Stimulated activated naive B cell treated with anti-CD40 and anti-IgM and Interleukin-4, amounts not matched to agents 10 μg/mL and 1 μg/mL and 100 μg/mL, for 72 hours (primary cell): ENCODE results near the gene GARIN3.
"Not testable (repeated sequence)": the region's sequence is repeated elsewhere in the genome, so short reads cannot be mapped to it uniquely, and the experiment has no call there.

ENCODE experiments used
- ATAC-seq, 2 donors: fragments of 150-1000 bp; cut with Tn5 transposase; replicated peaks; 2 replicates each; pipeline ENCODE4 v1.10.0; 2021; ENCODE audit warnings: moderate library complexity in 1 of 2
- DNase-seq: peaks from one replicate; pipeline ENCODE4 v3.0.0; 2021
- H3K27ac Mint-ChIP-seq: one replicate; pipeline ENCODE4 v1.8.0; 2022; ENCODE audit warnings: mild to moderate bottlenecking, mixed read lengths
- H3K27me3 Mint-ChIP-seq, 2 donors: one replicate each; pipeline ENCODE4 v1.8.0; 2022; ENCODE audit warnings: mixed read lengths in 2 of 2
- H3K36me3 Mint-ChIP-seq, 2 donors: one replicate each; pipeline ENCODE4 v1.8.0; 2022; ENCODE audit warnings: mixed read lengths in 2 of 2, mild to moderate bottlenecking in 1 of 2
- H3K4me1 Mint-ChIP-seq, 2 donors: one replicate each; pipeline ENCODE4 v1.8.0; 2022; ENCODE audit warnings: mixed read lengths in 2 of 2, mild to moderate bottlenecking in 1 of 2
- H3K4me3 Mint-ChIP-seq, 2 donors: one replicate each; pipeline ENCODE4 v1.8.0; 2022; ENCODE audit warnings: mild to moderate bottlenecking in 2 of 2, mixed read lengths in 2 of 2, moderate library complexity in 1 of 2
- H3K9me3 Mint-ChIP-seq, 2 donors: one replicate each; pipeline ENCODE4 v1.8.0; 2022; ENCODE audit warnings: mixed read lengths in 2 of 2, mild to moderate bottlenecking in 1 of 2

Gene GARIN3

GRCh38 chr5:157166214-157167213, at the start of gene GARIN3:
Gene GARIN3 (minus strand): TSS chr5:157166264. CDS start chr5:157166168, 96 bp downstream.
- Mint-ChIP-seq H3K27ac (peak within 1 kb of the TSS; percentile 60), H3K27me3 (no peaks in the 10 kb centered on the region), H3K4me3 (no peak within 1 kb of the TSS), H3K4me1 (peaks cover 24 to 27% of the 10 kb centered on the region in 2 donors), H3K36me3 (peaks cover 8 to 12% of the 10 kb centered on the region in 2 donors), H3K9me3 (peaks cover 9 to 11% of the 10 kb centered on the region in 2 donors)
- ATAC-seq, result no peak
- DNase-seq, result no peak

GRCh38 chr5:157215514-157216167, 49.6 kb upstream of the GARIN3 start:
- Mint-ChIP-seq H3K36me3 (no peaks in the 10 kb centered on the region), H3K9me3 (peaks cover 0 to 2% of the 10 kb centered on the region in 2 donors), H3K27me3 (peaks cover 0 to 3% of the 10 kb centered on the region in 2 donors), H3K27ac (peak overlapping the region; percentile 74), H3K4me3 (no peak overlapping the region), H3K4me1 (peaks cover 52 to 64% of the 10 kb centered on the region in 2 donors)
- ATAC-seq (no peak), DNase-seq (no peak)

- no peaks in the 10 kb centered on the region for H3K36me3 Mint-ChIP-seq
- H3K4me1 Mint-ChIP-seq, result peaks cover 49 to 63% of the 10 kb centered on the region in 2 donors
- peak; percentile 68 to 70 for ATAC-seq
- H3K27me3 Mint-ChIP-seq, result peaks cover 0 to 3% of the 10 kb centered on the region in 2 donors
- H3K9me3 Mint-ChIP-seq, result peaks cover 0 to 2% of the 10 kb centered on the region in 2 donors
- H3K27ac Mint-ChIP-seq, result peak overlapping the region; percentile 74
- peak overlapping the region; percentile 25 to 31 for H3K4me3 Mint-ChIP-seq
- DNase-seq, result no peak
Observed at GRCh38 chr5:157214861-157215513, 48.9 kb upstream of the GARIN3 start.

- no peak overlapping the region for H3K27ac Mint-ChIP-seq
- H3K4me3 Mint-ChIP-seq, result no peak overlapping the region
- no peaks in the 10 kb centered on the region for H3K36me3 Mint-ChIP-seq
- H3K27me3 Mint-ChIP-seq, result peaks cover 0 to 3% of the 10 kb centered on the region in 2 donors
- H3K4me1 Mint-ChIP-seq, result peaks cover 44 to 57% of the 10 kb centered on the region in 2 donors
- ATAC-seq (peak; percentile 46 to 56), DNase-seq (no peak)
- H3K9me3 Mint-ChIP-seq, result peaks cover 0 to 2% of the 10 kb centered on the region in 2 donors
Observed at GRCh38 chr5:157214415-157214814, 48.4 kb upstream of the GARIN3 start.

GRCh38 chr5:157213527-157214243, 47.6 kb upstream of the GARIN3 start:
- DNase-seq (no peak), ATAC-seq (no peak)
- Mint-ChIP-seq H3K4me3 (no peak overlapping the region), H3K4me1 (peaks cover 42 to 55% of the 10 kb centered on the region in 2 donors), H3K27ac (no peak overlapping the region), H3K36me3 (no peaks in the 10 kb centered on the region), H3K27me3 (peaks cover 0 to 3% of the 10 kb centered on the region in 2 donors), H3K9me3 (peaks cover 0 to 2% of the 10 kb centered on the region in 2 donors)

- Mint-ChIP-seq H3K4me3 (no peak overlapping the region), H3K36me3 (no peaks in the 10 kb centered on the region), H3K4me1 (peaks cover 37 to 47% of the 10 kb centered on the region in 2 donors), H3K27ac (no peak overlapping the region), H3K9me3 (peaks cover 0 to 2% of the 10 kb centered on the region in 2 donors), H3K27me3 (peaks cover 0 to 3% of the 10 kb centered on the region in 2 donors)
- DNase-seq, result no peak
- ATAC-seq, result no peak
Observed at GRCh38 chr5:157212307-157212706, 46.2 kb upstream of the GARIN3 start.

GRCh38 chr5:157210652-157211051, 44.6 kb upstream of the GARIN3 start:
- not testable (repeated sequence) for H3K36me3 Mint-ChIP-seq, ATAC-seq, H3K27me3 Mint-ChIP-seq, H3K9me3 Mint-ChIP-seq, H3K4me3 Mint-ChIP-seq, DNase-seq, H3K27ac Mint-ChIP-seq
- peaks cover 23 to 31% of the 10 kb centered on the region in 2 donors for H3K4me1 Mint-ChIP-seq

GRCh38 chr5:157205708-157206107, 39.6 kb upstream of the GARIN3 start:
- Mint-ChIP-seq H3K4me3 (no peak overlapping the region), H3K27ac (no peak overlapping the region), H3K36me3 (peaks cover 0 to 2% of the 10 kb centered on the region in 2 donors), H3K27me3 (no peaks in the 10 kb centered on the region), H3K4me1 (peaks cover 0 to 5% of the 10 kb centered on the region in 2 donors), H3K9me3 (peaks cover 3 to 4% of the 10 kb centered on the region in 2 donors)
- ATAC-seq (no peak), DNase-seq (no peak)

GRCh38 chr5:157204765-157205164, 38.7 kb upstream of the GARIN3 start:
- no peak overlapping the region for H3K4me3 Mint-ChIP-seq
- DNase-seq (no peak), ATAC-seq (peak; percentile 60 to 74)
- peaks cover 0 to 5% of the 10 kb centered on the region in 2 donors for H3K4me1 Mint-ChIP-seq
- H3K27ac Mint-ChIP-seq, result peak overlapping the region; percentile 67
- no peaks in the 10 kb centered on the region for H3K27me3 Mint-ChIP-seq
- H3K36me3 Mint-ChIP-seq, result peaks cover 0 to 2% of the 10 kb centered on the region in 2 donors
- H3K9me3 Mint-ChIP-seq, result peaks cover 3 to 4% of the 10 kb centered on the region in 2 donors

GRCh38 chr5:157203417-157203816, 37.4 kb upstream of the GARIN3 start:
- no peak for ATAC-seq

GRCh38 chr5:157201857-157202256, 35.8 kb upstream of the GARIN3 start:
- Mint-ChIP-seq H3K27ac (no peak overlapping the region), H3K27me3 (no peaks in the 10 kb centered on the region), H3K4me3 (no peak overlapping the region), H3K4me1 (peaks cover 5 to 14% of the 10 kb centered on the region in 2 donors), H3K9me3 (peaks cover 3 to 4% of the 10 kb centered on the region in 2 donors), H3K36me3 (peaks cover 0 to 2% of the 10 kb centered on the region in 2 donors)
- ATAC-seq (no peak), DNase-seq (no peak)

More at GRCh38 chr5:157203417-157203816, 37.4 kb upstream of the GARIN3 start:
- Mint-ChIP-seq H3K4me1 (peaks cover under 1 to 8% of the 10 kb centered on the region in 2 donors), H3K4me3 (no peak overlapping the region), H3K27me3 (no peaks in the 10 kb centered on the region), H3K9me3 (peaks cover 3 to 4% of the 10 kb centered on the region in 2 donors), H3K27ac (no peak overlapping the region), H3K36me3 (peaks cover 0 to 2% of the 10 kb centered on the region in 2 donors)
- no peak for DNase-seq

- Mint-ChIP-seq H3K36me3 (no peaks in the 10 kb centered on the region), H3K4me3 (no peak overlapping the region), H3K4me1 (peaks cover 7 to 8% of the 10 kb centered on the region in 2 donors), H3K27ac (peak overlapping the region; percentile 33), H3K27me3 (no peaks in the 10 kb centered on the region), H3K9me3 (no peaks in the 10 kb centered on the region)
- DNase-seq (no peak), ATAC-seq (peak; percentile 67 to 80)
Observed at GRCh38 chr5:157198277-157198986, 32.4 kb upstream of the GARIN3 start.

GRCh38 chr5:157197086-157197485, 31.0 kb upstream of the GARIN3 start:
- Mint-ChIP-seq H3K9me3 (peaks cover 0 to 1% of the 10 kb centered on the region in 2 donors), H3K4me3 (no peak overlapping the region), H3K4me1 (peaks cover 7 to 8% of the 10 kb centered on the region in 2 donors), H3K27me3 (no peaks in the 10 kb centered on the region), H3K36me3 (no peaks in the 10 kb centered on the region), H3K27ac (no peak overlapping the region)
- no peak for ATAC-seq
- no peak for DNase-seq
